GM19099 (cell line): ENCODE results near the gene FAM20C.

Experiments used
- POLR2A ChIP-seq: IDR thresholded peaks from 3 replicates; pipeline ENCODE4 v1.6.1; 2011; ENCODE audit warnings: low read depth; ENCODE audit not compliant: insufficient read length; ENCODE audit errors: extremely low read depth

FAM20C gene

DNA sequence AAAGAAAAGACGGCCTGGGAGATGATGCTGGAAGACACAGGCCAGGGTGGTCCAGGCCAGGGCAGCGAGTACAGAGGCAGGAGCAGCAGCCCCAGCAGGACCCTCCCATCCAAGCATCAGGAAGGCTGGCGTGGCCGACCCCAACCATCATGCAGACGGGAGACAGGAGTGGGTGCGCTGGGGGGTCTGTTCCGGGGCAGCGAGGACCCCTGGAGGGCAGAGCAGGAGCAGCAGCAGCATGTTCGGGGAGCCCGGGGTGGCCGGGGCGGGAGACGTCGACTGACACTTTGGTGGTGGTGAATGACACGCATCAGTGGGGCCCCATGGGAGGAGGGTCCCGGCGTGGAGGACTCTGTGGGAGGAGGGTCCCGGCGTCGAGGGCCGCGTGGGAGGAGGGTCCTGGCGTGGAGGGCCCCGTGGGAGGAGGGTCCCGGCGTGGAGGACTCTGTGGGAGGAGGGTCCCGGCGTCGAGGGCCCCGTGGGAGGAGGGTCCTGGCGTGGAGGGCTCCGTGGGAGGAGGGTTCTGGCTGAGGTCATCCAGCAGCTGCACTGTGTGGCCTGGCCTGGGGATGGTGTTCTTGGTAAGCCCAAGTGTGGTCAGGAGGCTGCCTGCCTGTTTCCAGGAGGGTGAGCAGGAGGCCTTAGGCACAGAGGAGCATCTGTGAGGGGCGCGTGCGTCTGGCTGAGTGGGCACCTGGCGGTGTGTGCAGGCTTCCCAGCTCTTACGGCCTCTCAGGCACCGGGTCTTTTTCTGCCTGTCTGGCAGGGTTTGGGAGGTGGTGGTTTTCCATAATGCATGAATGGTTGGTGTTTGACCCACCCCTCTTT, 38.9 kb downstream of the FAM20C start:
- no peak for TF ChIP-seq POLR2A

- TF ChIP-seq POLR2A, result no peak
Observed at GRCh38 chr7:231858-232246, 39.5 kb downstream of the FAM20C start.

DNA sequence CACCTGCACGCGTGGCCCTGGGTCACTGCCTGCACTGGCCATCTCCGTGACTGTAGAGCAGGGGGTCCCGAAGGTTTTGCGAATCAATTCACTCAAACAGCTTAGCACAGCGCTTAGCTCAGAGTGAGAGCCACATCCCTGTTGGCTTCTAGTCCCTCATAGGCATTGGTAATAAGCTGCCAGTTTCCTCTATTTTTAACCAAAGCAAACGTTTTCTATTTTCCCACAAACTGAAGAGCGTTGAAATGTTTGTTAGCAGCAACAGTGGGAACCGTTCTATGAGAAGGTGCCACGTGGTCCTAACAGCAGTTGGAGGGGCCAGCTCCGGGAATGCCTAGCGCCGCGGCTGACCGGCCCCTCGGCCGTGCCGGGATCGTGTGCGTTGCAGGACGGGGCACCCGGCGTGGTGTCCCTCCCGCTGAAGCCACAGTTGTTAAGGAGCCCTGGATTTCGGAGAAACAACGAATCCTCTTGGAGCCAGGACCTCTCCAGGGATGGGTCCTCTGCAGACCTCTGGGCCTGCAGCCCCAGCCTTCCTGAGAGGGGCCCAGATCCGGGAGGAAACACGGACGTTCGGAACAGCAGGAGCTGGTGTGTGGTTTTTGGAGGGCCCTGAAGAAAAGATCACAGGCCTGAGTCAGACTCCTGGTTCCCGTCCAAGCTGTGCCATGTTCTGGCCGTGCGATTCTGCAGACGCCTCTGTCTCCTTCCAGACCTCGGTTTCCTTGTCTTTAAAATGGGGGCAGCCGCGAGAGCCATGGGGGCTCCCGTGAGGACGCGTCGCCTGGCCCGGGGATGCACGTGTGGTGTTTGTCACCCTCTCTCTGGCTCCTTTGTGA, 40.3 kb downstream of the FAM20C start:
- no peak for TF ChIP-seq POLR2A

DNA sequence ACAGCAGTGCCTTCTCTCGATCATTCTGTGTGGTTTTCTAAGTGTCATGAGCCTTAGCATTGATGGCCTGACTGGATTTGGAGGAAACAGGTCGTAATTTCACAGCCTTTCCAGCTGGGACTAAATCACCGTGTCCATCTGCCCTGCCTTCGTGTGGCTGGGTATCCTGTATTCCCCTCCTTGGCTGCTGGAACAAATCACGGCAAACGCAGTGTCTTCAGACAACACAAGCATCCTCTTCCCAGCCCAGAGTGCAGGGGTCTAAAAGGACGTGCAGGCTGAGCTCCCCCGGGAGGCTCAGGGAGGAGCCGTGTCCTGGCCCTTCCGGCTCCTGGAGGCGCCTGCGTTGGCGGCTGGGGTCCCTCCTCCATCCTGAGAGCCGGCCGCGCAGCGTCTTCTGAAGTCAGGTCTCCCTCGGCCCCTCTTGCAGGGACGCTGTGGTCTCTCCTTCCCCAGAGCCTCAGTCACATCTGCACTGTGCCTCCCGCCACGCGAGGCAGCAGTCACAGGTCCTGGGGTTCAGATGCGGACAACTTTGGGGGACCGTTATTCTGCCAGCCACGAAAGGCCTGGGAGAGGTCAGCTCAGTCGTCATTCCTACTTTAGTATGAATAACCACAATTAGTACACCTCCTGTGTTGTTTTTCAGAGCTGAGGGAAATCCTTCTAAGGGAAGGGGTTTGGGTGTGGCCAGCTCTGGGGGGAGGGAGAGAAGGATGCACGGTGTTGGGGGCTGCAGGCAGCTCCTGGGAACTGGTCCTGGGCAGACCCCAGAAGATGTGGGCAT, 41.1 kb downstream of the FAM20C start:
- TF ChIP-seq POLR2A, result no peak

GRCh38 chr7:234051-234707, 41.8 kb downstream of the FAM20C start:
- no peak for TF ChIP-seq POLR2A

- no peak for TF ChIP-seq POLR2A
Observed at GRCh38 chr7:234708-235553, 42.6 kb downstream of the FAM20C start.

DNA sequence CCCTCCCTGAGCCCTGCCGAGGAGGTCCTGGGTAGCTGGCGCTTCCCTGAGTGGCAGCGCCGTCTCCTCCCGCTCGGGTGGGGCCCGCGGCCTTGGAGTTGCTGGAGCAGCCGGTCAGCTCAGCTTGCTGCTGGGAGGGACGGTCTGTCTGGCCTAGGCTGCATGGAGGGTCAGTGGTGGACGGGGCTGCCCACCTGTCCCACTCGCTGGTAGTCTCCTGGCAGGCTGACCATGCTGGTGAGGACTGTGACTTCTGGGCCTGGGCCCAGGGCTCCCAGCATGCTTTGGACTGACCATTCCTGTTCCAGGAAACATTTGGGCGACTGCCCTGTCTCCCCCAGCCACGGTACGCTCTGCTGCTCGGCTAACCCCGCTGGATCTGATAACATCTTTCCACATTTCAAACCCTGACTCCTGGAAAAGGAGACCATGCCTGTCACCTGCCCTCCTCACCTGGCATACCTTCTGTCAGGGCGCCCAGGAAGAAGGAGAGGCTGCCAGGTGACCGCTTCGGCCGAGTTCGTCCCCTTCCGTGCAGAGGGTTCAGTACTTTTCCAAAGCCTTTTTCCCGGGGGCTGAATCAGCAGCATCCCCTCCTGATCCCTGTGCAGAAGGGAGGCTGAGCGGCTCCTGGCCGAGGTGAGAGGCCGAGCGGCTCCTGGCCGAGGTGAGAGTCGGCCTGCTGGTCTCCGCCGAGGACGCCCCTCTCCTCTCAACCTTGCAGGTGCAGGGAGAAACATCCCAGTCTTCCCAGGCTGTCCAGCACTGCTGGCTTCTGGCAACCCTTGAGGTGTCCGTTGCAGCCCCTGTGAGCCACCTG, 43.4 kb downstream of the FAM20C start:
- TF ChIP-seq POLR2A, result no peak

DNA sequence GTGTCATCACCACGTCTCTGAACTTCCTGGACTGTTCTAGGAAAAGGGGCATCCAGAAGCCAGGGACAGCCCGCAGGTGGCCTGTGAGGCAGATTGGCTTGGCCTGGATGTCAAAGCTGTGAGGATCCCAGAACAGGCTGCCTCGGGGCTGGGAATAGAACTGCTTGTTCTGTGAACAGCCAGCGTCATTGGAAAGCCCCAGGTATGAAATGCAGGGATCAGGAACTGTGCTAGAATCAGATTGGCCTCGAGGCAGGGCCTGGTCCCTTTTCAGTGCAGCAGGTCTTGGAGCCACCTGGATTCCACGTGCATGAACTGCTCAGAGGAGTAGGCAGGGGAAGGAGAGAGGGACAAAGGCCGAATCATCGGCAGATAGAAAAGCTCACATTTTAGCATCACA, 44.6 kb downstream of the FAM20C start:
- no peak for TF ChIP-seq POLR2A

GRCh38 chr7:237385-237784, 45.0 kb downstream of the FAM20C start:
- no peak for TF ChIP-seq POLR2A

GRCh38 chr7:240146-240676, 47.8 kb downstream of the FAM20C start:
- no peak for TF ChIP-seq POLR2A

- no peak for TF ChIP-seq POLR2A
Observed at GRCh38 chr7:240887-241421, 48.6 kb downstream of the FAM20C start.

DNA sequence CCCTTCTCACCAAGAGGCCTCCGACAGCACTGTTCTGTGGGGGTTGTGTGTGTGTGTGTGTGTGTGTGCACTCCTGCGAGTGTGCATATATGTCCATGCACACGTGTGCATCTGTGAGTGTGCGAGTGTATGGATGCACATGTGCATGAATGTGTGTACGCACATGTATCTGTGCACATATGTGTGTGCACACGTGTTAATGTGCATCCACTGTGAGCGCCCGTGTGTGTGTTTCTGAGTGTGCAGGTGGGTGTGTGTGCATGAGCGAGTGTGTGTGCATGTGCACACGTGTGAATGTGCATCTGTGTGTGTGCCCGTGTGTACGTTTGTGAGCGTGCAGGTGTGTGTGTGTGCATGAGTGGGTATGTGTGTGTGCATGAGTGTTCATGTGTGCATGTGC, 49.1 kb downstream of the FAM20C start:
- TF ChIP-seq POLR2A, result no peak

DNA sequence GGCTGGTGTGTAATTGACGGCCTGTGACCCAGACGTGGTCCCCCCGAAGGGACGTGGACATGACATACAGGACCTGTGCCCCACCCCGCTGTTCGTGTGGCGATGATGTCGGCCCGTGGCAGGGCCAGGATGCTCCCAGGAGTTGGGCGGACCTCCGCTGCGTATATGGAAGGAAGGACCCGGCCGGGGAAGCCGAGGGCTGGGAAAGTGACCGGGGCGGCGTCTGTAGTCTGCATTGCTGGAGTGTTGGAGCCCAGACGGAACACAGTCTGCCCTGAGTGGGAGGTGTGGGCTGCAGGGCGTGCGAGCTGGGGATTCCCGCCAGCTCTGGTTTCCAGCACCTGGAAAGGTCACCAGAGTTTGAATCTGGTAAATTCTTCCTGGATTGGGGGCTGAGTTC, 52.6 kb downstream of the FAM20C start:
- TF ChIP-seq POLR2A, result no peak
